Muscle layer of duodenum (tissue), 2 donors: ENCODE results near the gene ANO2.

ENCODE experiments used
- H3K27ac ChIP-seq: one replicate; pipeline ENCODE4 v1.7.0; 2013; ENCODE audit warnings: mild to moderate bottlenecking, low read length
- H3K27me3 ChIP-seq: one replicate; pipeline ENCODE4 v1.7.0; 2013; ENCODE audit warnings: low read depth, mild to moderate bottlenecking, control low read depth, low read length
- H3K36me3 ChIP-seq, 2 donors: one replicate each; pipeline ENCODE4 v1.7.0; 2013; ENCODE audit warnings: low read length in 2 of 2, control low read depth in 1 of 2, mild to moderate bottlenecking in 1 of 2; ENCODE audit not compliant: insufficient read depth in 2 of 2, control insufficient read depth in 1 of 2
- H3K4me1 ChIP-seq, 2 donors: one replicate each; pipeline ENCODE4 v1.7.0; 2013; ENCODE audit warnings: low read length in 2 of 2, mild to moderate bottlenecking in 2 of 2, control low read depth in 1 of 2, moderate library complexity in 1 of 2; ENCODE audit not compliant: insufficient read depth in 2 of 2, control insufficient read depth in 1 of 2
- H3K4me3 ChIP-seq, 2 donors: one replicate each; pipeline ENCODE4 v1.7.0; 2013; ENCODE audit warnings: low read length in 2 of 2, low read depth in 1 of 2, mild to moderate bottlenecking in 1 of 2
- H3K9me3 ChIP-seq, 2 donors: one replicate each; pipeline ENCODE4 v1.7.0; 2013; ENCODE audit warnings: low read length in 2 of 2, control low read depth in 1 of 2, mild to moderate bottlenecking in 1 of 2; ENCODE audit not compliant: control insufficient read depth in 1 of 2
- donor health status: healthy.

ANO2 gene

DNA sequence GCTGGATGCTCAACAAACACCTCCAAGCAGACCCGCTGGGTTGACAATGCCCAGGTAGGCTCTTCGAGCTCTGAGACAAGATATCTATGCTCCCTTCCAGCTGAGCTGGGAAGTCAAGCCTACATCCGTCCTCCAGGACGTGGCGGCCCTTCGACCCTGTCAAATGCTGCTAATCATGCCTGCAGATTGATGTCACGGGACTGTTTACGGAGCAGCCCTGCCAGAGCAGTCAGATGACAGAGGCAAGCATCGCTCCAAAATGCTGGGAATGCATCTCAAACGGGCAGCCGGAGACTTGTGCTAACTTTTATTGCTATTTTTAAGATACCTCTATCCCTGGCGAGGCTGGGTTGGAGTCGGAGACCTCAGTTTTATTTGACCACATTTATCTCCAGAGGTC lies 373.9 kb downstream of the ANO2 start:
- Histone ChIP-seq H3K27me3 (no peaks in the 10 kb centered on the region), H3K4me3 (no peak overlapping the region), H3K27ac (no peak overlapping the region)

DNA sequence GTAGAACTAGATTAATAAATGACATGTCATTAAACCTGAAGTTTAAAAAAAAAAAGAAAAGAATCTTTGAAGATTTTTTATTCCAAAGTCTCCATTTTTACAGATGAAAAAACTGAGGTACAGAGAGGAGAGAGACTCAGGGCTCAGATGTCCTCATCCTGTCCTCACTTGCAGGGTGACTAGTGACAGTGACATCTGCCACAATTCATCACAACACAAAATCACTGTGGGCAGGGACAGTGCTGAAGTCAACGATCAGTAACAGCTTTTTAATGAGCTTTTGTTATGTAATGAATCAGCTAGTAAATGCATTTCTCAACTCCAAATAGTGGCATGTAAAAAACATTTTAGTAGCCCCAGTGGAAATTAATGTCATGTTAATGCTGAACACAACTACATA lies 374.6 kb downstream of the ANO2 start:
- Histone ChIP-seq H3K27me3 (no peaks in the 10 kb centered on the region), H3K4me1 (peaks cover 0 to 10% of the 10 kb centered on the region in 2 donors), H3K27ac (no peak overlapping the region), H3K9me3 (no peaks in the 10 kb centered on the region), H3K36me3 (no peaks in the 10 kb centered on the region), H3K4me3 (no peak overlapping the region)

More for the DNA sequence above, 373.9 kb downstream of the ANO2 start:
- no peaks in the 10 kb centered on the region for H3K9me3 ChIP-seq
- no peaks in the 10 kb centered on the region for H3K36me3 ChIP-seq
- H3K4me1 ChIP-seq: peaks cover 0 to 10% of the 10 kb centered on the region in 2 donors

DNA sequence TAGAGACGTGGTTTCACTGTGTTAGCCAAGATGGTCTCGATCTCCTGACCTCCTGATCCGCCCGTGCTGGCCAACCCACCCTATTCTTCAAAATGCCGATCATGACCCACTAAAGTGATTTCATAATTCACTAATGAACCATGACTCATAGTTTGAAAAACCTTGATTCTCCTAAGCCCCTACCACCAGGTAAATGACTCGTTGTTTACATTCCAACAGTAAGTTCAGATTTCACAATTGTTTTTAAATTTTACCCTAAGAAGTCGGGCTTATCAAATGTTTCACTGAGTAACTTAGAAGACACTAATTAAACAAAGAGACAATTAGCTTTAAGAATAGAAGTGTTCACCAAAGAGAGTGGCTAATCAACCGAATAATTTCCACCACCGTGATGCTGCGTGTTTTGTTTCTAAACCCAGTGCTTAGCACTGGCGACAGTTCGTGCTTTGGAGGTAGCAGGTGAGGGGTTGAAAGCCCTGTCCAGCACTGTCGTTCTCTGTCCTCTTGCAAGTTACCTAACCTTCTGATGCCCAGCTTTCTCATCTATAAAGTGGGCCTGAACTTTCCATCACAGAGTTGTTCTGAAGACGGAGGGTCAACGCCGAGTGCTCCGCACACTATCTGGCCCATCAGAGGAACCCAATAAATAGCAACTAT lies 376.6 kb downstream of the ANO2 start:
- Histone ChIP-seq H3K4me1 (peaks cover 0 to 10% of the 10 kb centered on the region in 2 donors), H3K9me3 (no peaks in the 10 kb centered on the region), H3K36me3 (no peaks in the 10 kb centered on the region), H3K27me3 (no peaks in the 10 kb centered on the region), H3K27ac (no peak overlapping the region), H3K4me3 (no peak overlapping the region)

DNA sequence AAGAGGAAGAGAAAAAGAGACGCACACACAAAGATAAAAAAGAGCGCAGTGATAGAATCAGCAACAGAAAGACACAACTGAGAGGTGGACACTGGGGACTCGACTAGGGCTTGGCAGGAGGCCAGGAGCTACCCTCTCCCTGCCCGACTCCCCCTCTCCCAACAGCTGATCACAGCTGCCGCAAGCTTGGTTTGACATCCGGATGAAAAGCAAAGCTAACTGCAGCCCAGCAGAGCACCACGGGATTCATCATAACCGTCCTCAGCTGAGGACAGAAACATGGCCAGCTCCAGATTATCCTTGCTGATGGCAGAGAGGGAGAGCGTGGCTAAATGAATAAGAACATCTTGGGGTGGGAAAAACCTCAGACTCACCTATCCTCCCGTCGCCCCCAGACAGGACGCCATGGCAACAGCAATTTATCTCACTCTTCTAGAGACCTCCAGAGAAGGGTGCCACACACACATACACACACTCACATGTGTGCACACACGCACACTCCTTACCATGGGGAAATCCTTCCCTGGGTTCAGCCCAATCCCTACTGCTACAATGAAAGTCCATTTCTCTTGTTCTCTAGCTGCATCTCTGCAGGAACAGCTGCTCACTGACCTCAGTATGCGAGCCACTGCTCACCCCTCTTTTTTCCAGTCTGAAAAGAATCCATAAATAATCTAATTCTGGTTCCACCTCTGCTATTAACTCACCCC lies 377.9 kb downstream of the ANO2 start:
- no peaks in the 10 kb centered on the region for H3K27me3 ChIP-seq
- no peaks in the 10 kb centered on the region for H3K36me3 ChIP-seq
- H3K4me1 ChIP-seq: peaks cover 0 to 10% of the 10 kb centered on the region in 2 donors
- H3K9me3 ChIP-seq: no peaks in the 10 kb centered on the region
- no peak overlapping the region for H3K27ac ChIP-seq
- H3K4me3 ChIP-seq: no peak overlapping the region

DNA sequence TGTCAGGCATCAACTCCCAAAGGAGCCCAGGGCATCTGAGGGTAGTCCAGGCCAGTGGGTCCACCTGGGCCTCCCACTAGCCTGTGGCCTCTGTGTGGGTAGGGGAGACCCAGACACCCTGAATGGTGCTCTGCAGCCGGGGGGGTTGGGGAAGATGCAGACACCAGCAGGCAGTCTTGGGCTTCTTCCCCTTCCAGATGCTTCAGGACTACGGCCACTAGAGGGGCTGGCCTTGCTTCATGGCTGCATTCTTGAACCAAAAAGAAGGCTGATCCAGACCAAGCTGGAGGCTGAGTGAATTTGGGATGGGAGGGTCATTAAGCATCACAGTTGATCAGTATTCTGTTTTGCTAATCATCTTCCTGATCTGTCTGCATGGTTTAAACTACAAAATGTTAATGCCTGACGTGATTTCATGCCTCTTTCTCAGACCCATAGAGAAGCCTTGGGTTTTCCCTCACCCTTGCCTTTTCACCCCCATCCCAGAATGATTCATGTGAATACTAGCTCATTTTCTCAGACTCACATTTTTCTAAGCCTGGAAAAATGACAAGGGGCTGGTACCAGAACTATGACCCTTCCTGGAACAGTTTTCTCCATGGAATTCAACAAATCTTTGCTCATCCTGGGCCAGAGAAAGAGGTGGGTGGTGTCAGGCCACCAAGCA lies 379.0 kb downstream of the ANO2 start:
- H3K27ac ChIP-seq: no peak overlapping the region
- no peaks in the 10 kb centered on the region for H3K9me3 ChIP-seq
- no peak overlapping the region for H3K4me3 ChIP-seq
- peaks cover 0 to 10% of the 10 kb centered on the region in 2 donors for H3K4me1 ChIP-seq
- H3K27me3 ChIP-seq: no peaks in the 10 kb centered on the region
- H3K36me3 ChIP-seq: no peaks in the 10 kb centered on the region

DNA sequence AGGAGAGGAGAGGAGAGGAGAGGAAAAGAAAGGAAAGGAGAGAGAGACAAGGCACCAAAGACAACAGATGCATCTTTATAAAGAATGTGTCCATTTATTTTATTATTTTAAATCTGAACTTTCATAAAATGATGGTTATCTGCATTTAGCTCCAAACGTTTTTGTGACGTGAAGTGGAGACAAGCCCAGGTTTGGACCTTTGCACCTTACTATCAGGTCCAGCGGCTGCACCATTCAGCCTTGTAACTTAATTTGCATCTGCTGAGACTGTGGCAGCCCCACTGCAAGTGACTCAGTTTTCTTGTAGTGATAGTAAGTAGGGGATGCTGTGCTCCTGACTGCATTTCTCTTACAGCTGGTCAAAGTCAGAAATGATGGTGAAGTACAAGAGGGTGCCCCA lies 382.5 kb downstream of the ANO2 start:
- Histone ChIP-seq H3K4me3 (no peak overlapping the region), H3K27ac (no peak overlapping the region)

DNA sequence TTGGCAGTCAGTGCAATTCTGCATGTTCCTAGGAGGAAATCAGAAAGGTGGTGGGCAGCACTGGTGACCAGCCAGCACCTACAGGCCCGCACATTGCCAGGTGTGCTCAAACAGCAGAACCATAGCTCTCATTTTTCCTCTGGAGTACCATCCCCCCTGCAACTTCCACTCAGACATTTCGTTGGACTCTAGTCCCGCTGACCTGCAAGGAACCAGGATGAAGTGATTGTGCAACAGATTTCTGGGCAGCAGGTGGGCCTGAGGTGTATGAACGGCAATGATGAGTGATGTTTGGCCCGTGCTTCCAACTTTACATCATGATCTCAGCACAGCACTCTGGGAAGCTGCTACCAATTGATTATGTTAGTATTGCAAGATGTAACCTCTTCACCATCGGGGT lies 383.2 kb downstream of the ANO2 start:
- Histone ChIP-seq H3K27ac (no peak overlapping the region), H3K27me3 (no peaks in the 10 kb centered on the region), H3K36me3 (no peaks in the 10 kb centered on the region), H3K4me3 (no peak overlapping the region), H3K4me1 (peaks cover 0 to under 1% of the 10 kb centered on the region in 2 donors), H3K9me3 (no peaks in the 10 kb centered on the region)

More for the DNA sequence above, 382.5 kb downstream of the ANO2 start:
- Histone ChIP-seq H3K9me3 (no peaks in the 10 kb centered on the region), H3K36me3 (no peaks in the 10 kb centered on the region), H3K27me3 (no peaks in the 10 kb centered on the region), H3K4me1 (peaks cover 0 to 8% of the 10 kb centered on the region in 2 donors)

DNA sequence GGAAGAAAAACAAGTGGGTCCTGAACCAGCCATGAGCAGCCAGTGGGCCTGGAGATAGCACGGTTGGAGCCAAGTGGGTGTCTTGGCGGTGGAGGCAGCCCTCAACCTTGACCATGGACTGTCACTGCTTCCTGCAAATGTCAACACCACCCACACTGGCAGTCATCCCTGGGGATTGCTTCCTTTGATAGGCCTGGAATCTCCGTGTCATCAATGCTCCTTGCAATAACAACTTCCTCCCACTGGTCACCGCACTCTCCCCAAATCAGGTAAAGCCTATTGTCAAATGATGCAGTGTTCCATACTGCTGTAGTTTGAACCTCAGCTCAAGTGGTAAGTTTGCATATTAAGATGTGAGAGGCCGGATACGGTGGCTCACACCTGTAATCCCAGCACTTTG lies 384.0 kb downstream of the ANO2 start:
- Histone ChIP-seq H3K36me3 (no peaks in the 10 kb centered on the region), H3K27me3 (no peaks in the 10 kb centered on the region), H3K27ac (no peak overlapping the region), H3K4me3 (no peak overlapping the region), H3K9me3 (no peaks in the 10 kb centered on the region), H3K4me1 (no peaks in the 10 kb centered on the region)

DNA sequence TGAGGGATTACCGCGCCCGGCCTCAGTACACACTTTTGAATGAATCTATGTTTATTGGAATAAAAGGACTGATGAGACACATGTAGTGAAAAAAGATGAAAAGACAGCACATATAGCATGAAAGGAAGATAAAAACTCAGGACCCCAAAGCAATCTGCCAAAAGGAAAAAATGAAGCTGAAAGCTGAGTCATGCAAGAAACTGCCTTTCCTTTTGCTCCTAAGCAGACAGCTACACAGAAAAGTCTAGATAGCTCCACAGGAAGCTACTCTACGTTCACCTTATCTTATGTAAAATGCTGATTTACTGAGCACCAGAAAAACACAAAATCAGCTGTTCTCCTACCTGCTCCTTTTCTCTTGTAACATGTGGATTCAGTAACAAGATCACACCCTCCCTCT lies 384.8 kb downstream of the ANO2 start:
- Histone ChIP-seq H3K27me3 (no peaks in the 10 kb centered on the region), H3K4me1 (no peaks in the 10 kb centered on the region), H3K36me3 (no peaks in the 10 kb centered on the region), H3K9me3 (no peaks in the 10 kb centered on the region), H3K4me3 (no peak overlapping the region), H3K27ac (no peak overlapping the region)

DNA sequence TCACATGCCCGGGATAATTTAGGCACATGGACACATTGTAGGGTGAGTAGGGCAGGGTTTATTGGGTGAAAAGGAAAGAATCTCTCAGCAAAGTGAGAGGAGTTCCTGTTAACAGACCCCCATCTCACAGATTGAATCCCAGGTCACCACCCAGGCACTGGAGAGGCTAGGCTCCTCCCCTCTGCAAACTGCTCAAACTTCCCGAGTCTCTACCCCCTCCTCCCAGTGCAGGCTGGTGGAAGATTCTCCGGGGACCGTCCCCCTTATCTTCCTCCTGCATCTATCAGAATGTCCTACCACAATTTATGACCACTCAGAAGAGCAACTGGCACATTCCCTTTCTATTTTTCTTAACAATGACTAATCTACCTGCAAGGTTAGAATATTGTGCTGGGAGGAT lies 387.2 kb downstream of the ANO2 start:
- H3K9me3 ChIP-seq: no peaks in the 10 kb centered on the region
- H3K27ac ChIP-seq: no peak overlapping the region
- no peaks in the 10 kb centered on the region for H3K36me3 ChIP-seq
- H3K4me1 ChIP-seq: no peaks in the 10 kb centered on the region
- H3K4me3 ChIP-seq: no peak overlapping the region
- no peaks in the 10 kb centered on the region for H3K27me3 ChIP-seq

DNA sequence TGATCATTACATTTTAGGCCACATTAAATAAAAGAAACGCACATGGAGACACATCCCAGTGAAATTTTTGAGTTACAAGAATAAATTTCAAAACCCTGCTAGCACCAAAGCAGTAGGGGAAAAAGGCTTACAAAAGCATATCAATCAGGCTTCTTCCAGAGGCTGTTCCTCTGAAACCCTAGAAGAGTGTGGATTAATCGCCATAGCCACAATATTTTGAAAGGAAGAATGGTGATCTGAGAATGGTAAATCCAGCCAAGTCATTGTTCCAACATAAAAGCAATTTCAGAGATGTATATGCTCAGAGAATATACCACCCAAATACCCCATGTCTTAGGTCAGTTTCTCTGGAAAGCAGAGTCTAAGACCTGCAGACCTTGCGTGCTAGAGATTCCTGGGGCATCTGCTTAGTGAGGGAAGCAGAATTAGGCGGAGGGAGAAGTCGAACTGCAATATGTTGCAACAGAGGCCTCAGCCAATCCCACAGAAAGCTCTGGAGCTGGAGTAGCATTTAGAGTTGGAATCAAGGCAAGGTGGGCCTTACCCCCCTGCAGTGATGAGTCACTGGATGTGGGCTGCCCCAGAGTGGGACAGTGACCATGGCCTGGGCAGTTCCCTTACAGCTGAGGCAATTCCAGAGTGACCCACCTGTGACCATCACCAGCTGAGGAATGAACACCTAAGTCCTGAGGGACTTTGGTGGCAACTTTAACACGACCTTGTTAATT lies 387.9 kb downstream of the ANO2 start:
- Histone ChIP-seq H3K27ac (no peak overlapping the region), H3K9me3 (no peaks in the 10 kb centered on the region), H3K36me3 (no peaks in the 10 kb centered on the region), H3K27me3 (no peaks in the 10 kb centered on the region), H3K4me3 (no peak overlapping the region), H3K4me1 (no peaks in the 10 kb centered on the region)
